BLaER1 treated with 17β-estradiol and CSF1 and Interleukin-3, amounts not matched to agents 10 nM and 100 nM (cell line): Measurements from ENCODE around the gene ZYX.

Experiments used
- H3K27ac ChIP-seq, 11 experiments: shearing (Covaris generic); formaldehyde crosslinking; 2 replicates each; pipeline ENCODE4 v1.8.1; 2022
- H3K27me3 ChIP-seq, 11 experiments: shearing (Covaris generic); formaldehyde crosslinking; 2 replicates each; pipeline ENCODE4 v1.8.1; 2022
- H3K36me3 ChIP-seq, 11 experiments: shearing (Covaris generic); formaldehyde crosslinking; 2 replicates each; pipeline ENCODE4 v1.8.1; 2022
- H3K4me1 ChIP-seq, 10 experiments: shearing (Covaris generic); formaldehyde crosslinking; 2 replicates each; pipeline ENCODE4 v1.8.1; 2022
- H3K4me2 ChIP-seq, 11 experiments: shearing (Covaris generic); formaldehyde crosslinking; 2 replicates each; pipeline ENCODE4 v1.8.1; 2022
- H3K4me3 ChIP-seq, 10 experiments: shearing (Covaris generic); formaldehyde crosslinking; 2 replicates each; pipeline ENCODE4 v1.8.1; 2022
- H3K9ac ChIP-seq, 11 experiments: shearing (Covaris generic); formaldehyde crosslinking; 2 replicates each; pipeline ENCODE4 v1.8.1; 2022
- H3K9me3 ChIP-seq, 11 experiments: shearing (Covaris generic); formaldehyde crosslinking; replicated peaks in 1 of 11; 2 replicates each; pipeline ENCODE4 v1.8.1; 2022
- H4K20me1 ChIP-seq, 11 experiments: shearing (Covaris generic); formaldehyde crosslinking; 2 replicates each; pipeline ENCODE4 v1.8.1; 2022
- Cebpa-rat ChIP-seq, 11 experiments: shearing (Covaris generic); IDR thresholded peaks; 2 replicates each; pipeline ENCODE4 v1.8.1; 2022

Gene ZYX

GRCh38 chr7:143405173-143406001, 24.2 kb downstream of the ZYX start:
- Histone ChIP-seq H3K9me3 (0 out of 22 replicates have a peak, but pooled peaks cover 0 to 4% (median 0%) of the 10 kb centered on the region in 11 experiments), H3K4me3 (no peak overlapping the region), H3K27ac (no peak overlapping the region), H4K20me1 (no peaks in the 10 kb centered on the region), H3K4me1 (peaks cover 17 to 56% (median 38%) of the 10 kb centered on the region in 10 experiments), H3K9ac (no peak overlapping the region), H3K36me3 (no peaks in the 10 kb centered on the region), H3K27me3 (peaks cover 0 to 12% (median 0%) of the 10 kb centered on the region in 11 experiments; a peak in 5 of 22 replicates), H3K4me2 (peak overlapping the region in 4 of 11 experiments; percentile 88 to 99 (median 96); a peak in 7 of 22 replicates)
- TF ChIP-seq Cebpa-rat (IDR thresholded peaks at IDR 0.05), result no peak

GRCh38 chr7:143406002-143406357, 24.8 kb downstream of the ZYX start:
- Histone ChIP-seq H3K4me3 (no peak overlapping the region), H3K4me1 (peaks cover 22 to 62% (median 43%) of the 10 kb centered on the region in 10 experiments), H3K9me3 (0 out of 22 replicates have a peak, but pooled peaks cover 0 to 4% (median 0%) of the 10 kb centered on the region in 11 experiments), H3K36me3 (no peaks in the 10 kb centered on the region), H4K20me1 (no peaks in the 10 kb centered on the region), H3K4me2 (peak overlapping the region in 4 of 11 experiments; percentile 88 to 99 (median 96); a peak in 9 of 22 replicates), H3K27ac (no peak overlapping the region), H3K27me3 (peaks cover 0 to 12% (median 0%) of the 10 kb centered on the region in 11 experiments; a peak in 5 of 22 replicates), H3K9ac (no peak overlapping the region)
- TF ChIP-seq Cebpa-rat (IDR thresholded peaks at IDR 0.05), result no peak

GRCh38 chr7:143407287-143408251, 26.4 kb downstream of the ZYX start:
- TF ChIP-seq Cebpa-rat (IDR thresholded peaks at IDR 0.05), result no peak
- peak overlapping the region in 6 of 10 experiments; percentile 9 to 66 (median 38); a peak in 9 of 20 replicates for H3K4me3 ChIP-seq
- H3K4me1 ChIP-seq, result peaks cover 37 to 78% (median 59%) of the 10 kb centered on the region in 10 experiments

GRCh38 chr7:143408252-143408685, 27.1 kb downstream of the ZYX start:
- Histone ChIP-seq H3K36me3 (no peaks in the 10 kb centered on the region), H3K9me3 (peaks cover 0 to 5% (median 0%) of the 10 kb centered on the region in 11 experiments; a peak in 2 of 22 replicates), H3K9ac (peak overlapping the region in 5 of 11 experiments; percentile 26 to 65 (median 54); a peak in 9 of 22 replicates), H4K20me1 (no peaks in the 10 kb centered on the region), H3K4me2 (peak overlapping the region; percentile 34 to 99 (median 88)), H3K27me3 (peaks cover 0 to 12% (median 0%) of the 10 kb centered on the region in 11 experiments; a peak in 5 of 22 replicates), H3K4me3 (peak overlapping the region in 6 of 10 experiments; percentile 9 to 66 (median 38); a peak in 8 of 20 replicates), H3K27ac (peak overlapping the region in 4 of 11 experiments; percentile 23 to 62 (median 42); a peak in 8 of 22 replicates), H3K4me1 (peaks cover 43 to 85% (median 66%) of the 10 kb centered on the region in 10 experiments)
- no peak for TF ChIP-seq Cebpa-rat (IDR thresholded peaks at IDR 0.05)

More at GRCh38 chr7:143407287-143408251, 26.4 kb downstream of the ZYX start:
- peak overlapping the region in 5 of 11 experiments; percentile 7 to 62 (median 40); a peak in 9 of 22 replicates for H3K27ac ChIP-seq
- peak overlapping the region; percentile 34 to 99 (median 88) for H3K4me2 ChIP-seq
- 0 out of 22 replicates have a peak, but pooled peaks cover 0 to 4% (median 0%) of the 10 kb centered on the region in 11 experiments for H3K9me3 ChIP-seq
- H3K36me3 ChIP-seq, result no peaks in the 10 kb centered on the region
- H3K9ac ChIP-seq, result peak overlapping the region in 5 of 11 experiments; percentile 26 to 65 (median 54); a peak in 10 of 22 replicates
- H3K27me3 ChIP-seq, result peaks cover 0 to 12% (median 0%) of the 10 kb centered on the region in 11 experiments; a peak in 5 of 22 replicates
- H4K20me1 ChIP-seq, result no peaks in the 10 kb centered on the region

- Histone ChIP-seq H3K27ac (peak within 1 kb of the TSS in 4 of 11 experiments; percentile 69 to 87 (median 77); a peak in 8 of 22 replicates), H3K27me3 (peaks cover 0 to 12% (median 0%) of the 10 kb centered on the region in 11 experiments; a peak in 5 of 22 replicates), H3K4me3 (peak within 1 kb of the TSS in 6 of 10 experiments; percentile 9 to 66 (median 38); a peak in 10 of 20 replicates), H4K20me1 (no peaks in the 10 kb centered on the region), H3K4me2 (peak within 1 kb of the TSS; percentile 34 to 99 (median 88)), H3K4me1 (peaks cover 43 to 87% (median 73%) of the 10 kb centered on the region in 10 experiments), H3K36me3 (no peaks in the 10 kb centered on the region), H3K9me3 (peaks cover 0 to 11% (median 0%) of the 10 kb centered on the region in 11 experiments; a peak in 3 of 22 replicates), H3K9ac (peak within 1 kb of the TSS in 5 of 11 experiments; percentile 26 to 65 (median 54); a peak in 10 of 22 replicates)
- TF ChIP-seq Cebpa-rat (IDR thresholded peaks at IDR 0.05), result no peak
Measured at GRCh38 chr7:143408686-143409561, 27.8 kb downstream of the ZYX start, which contains the start of gene EPHA1. EPHA1 (minus strand) TSS chr7:143408856; CDS start chr7:143408805, 51 bp downstream.

- H3K4me2 ChIP-seq, result peak overlapping the region; percentile 52 to 92 (median 73); a peak in 21 of 22 replicates
- H3K27ac ChIP-seq, result peak overlapping the region in 9 of 11 experiments; percentile 7 to 87 (median 48); a peak in 13 of 22 replicates
- peak overlapping the region in 4 of 11 experiments; percentile 37 to 72 (median 60); a peak in 5 of 22 replicates for H3K9ac ChIP-seq
- peaks cover 0 to 12% (median 0%) of the 10 kb centered on the region in 11 experiments; a peak in 5 of 22 replicates for H3K27me3 ChIP-seq
- peaks cover 0 to 17% (median 0%) of the 10 kb centered on the region in 11 experiments; a peak in 3 of 22 replicates for H3K9me3 ChIP-seq
- no peaks in the 10 kb centered on the region for H4K20me1 ChIP-seq
- no peak for TF ChIP-seq Cebpa-rat (IDR thresholded peaks at IDR 0.05)
- H3K4me3 ChIP-seq, result peak overlapping the region in 4 of 10 experiments; percentile 9 to 36 (median 32); a peak in 4 of 20 replicates
- H3K36me3 ChIP-seq, result no peaks in the 10 kb centered on the region
- H3K4me1 ChIP-seq, result peaks cover 44 to 98% (median 84%) of the 10 kb centered on the region in 10 experiments
Measured at GRCh38 chr7:143410521-143411004, 29.4 kb downstream of the ZYX start.
